Smooth muscle cell (in vitro differentiated cells): ENCODE data around the gene SSC4D. TPM values are rescaled to one million over a fixed set of nuclear protein-coding genes. Genes with fewer than 3 reads are reported as not detected.
"Not testable (repeated sequence)": the region's sequence is repeated elsewhere in the genome, so short reads cannot be mapped to it uniquely, and the experiment has no call there.

Experiments used
- DNase-seq: peaks from one replicate; lab custom pipeline; 2025; ENCODE audit not compliant: unreplicated experiment; lab: John Stamatoyannopoulos, UW
- H2AFZ ChIP-seq: fragments of 200-600 bp; sonication (generic); 2 replicates; pipeline ENCODE4 v1.6.0; 2016; ENCODE audit warnings: antibody characterized with exemption, low read depth, mild to moderate bottlenecking
- H3F3A ChIP-seq: fragments of 200-600 bp; sonication (generic); 2 replicates; pipeline ENCODE4 v1.6.0; 2017; ENCODE audit warnings: antibody characterized with exemption, low read depth
- H3K27ac ChIP-seq: fragments of 200-600 bp; sonication (generic); 2 replicates; pipeline ENCODE4 v1.5.1; 2016; ENCODE audit warnings: low read depth, mild to moderate bottlenecking
- H3K27me3 ChIP-seq: fragments of 200-600 bp; sonication (generic); 2 replicates; pipeline ENCODE4 v1.6.1; 2016; ENCODE audit warnings: low read depth, mild to moderate bottlenecking
- H3K36me3 ChIP-seq: fragments of 200-600 bp; sonication (generic); 2 replicates; pipeline ENCODE4 v1.5.1; 2016; ENCODE audit warnings: low read depth
- H3K4me1 ChIP-seq: fragments of 200-600 bp; sonication (generic); 2 replicates; pipeline ENCODE4 v1.5.1; 2016; ENCODE audit warnings: low read depth
- H3K4me2 ChIP-seq: fragments of 200-600 bp; sonication (generic); 2 replicates; pipeline ENCODE4 v1.6.0; 2016; ENCODE audit warnings: mild to moderate bottlenecking
- H3K4me3 ChIP-seq: fragments of 200-600 bp; sonication (generic); 2 replicates; pipeline ENCODE4 v1.5.1; 2016; ENCODE audit warnings: mild to moderate bottlenecking
- H3K79me2 ChIP-seq: fragments of 200-600 bp; sonication (generic); 2 replicates; pipeline ENCODE4 v1.6.0; 2016; ENCODE audit warnings: low read depth, mild to moderate bottlenecking
- H3K9ac ChIP-seq: fragments of 200-600 bp; sonication (generic); 2 replicates; pipeline ENCODE4 v1.6.0; 2016; ENCODE audit warnings: low read depth
- H3K9me3 ChIP-seq: fragments of 200-600 bp; sonication (generic); replicated peaks from 2 replicates; pipeline ENCODE4 v1.5.1; 2016; ENCODE audit warnings: low read depth
- H4K20me1 ChIP-seq: fragments of 200-600 bp; sonication (generic); 2 replicates; pipeline ENCODE4 v1.6.0; 2016; ENCODE audit warnings: low read depth
- CTCF ChIP-seq: fragments of 200-600 bp; sonication (generic); IDR thresholded peaks from 2 replicates; pipeline ENCODE4 v1.5.1; 2017; ENCODE audit warnings: borderline replicate concordance, mild to moderate bottlenecking, antibody characterized with exemption; ENCODE audit not compliant: insufficient read depth, poor library complexity, severe bottlenecking
- WGBS: methylation state at CpG from one replicate; pipeline ENCODE4 v1.1.7; 2016; ENCODE audit warnings: low lambda C conversion rate; 5-methylcytosine and 5-hydroxymethylcytosine counted together
- polyA plus RNA-seq: library from polyadenylated mRNA; unstranded; fragments of >200 nt; fragmentation: Nextera tagmentation; extraction: Ambion mirVana; gene quantifications from 2 replicates; pipeline ENCODE4 v1.2.1, GENCODE V29; 2016
- total RNA-seq: library from RNA; depleted of rRNA; stranded (reverse); fragments of >200 nt; gene quantifications from 2 replicates; pipeline ENCODE4 v1.2.3, GENCODE V29; 2014

Gene SSC4D
- total and polyA plus RNA-seq, 2 experiments from 2014 or later, result 2.2 to 2.3 TPM

- Histone ChIP-seq H3K27me3 (no peaks in the 10 kb centered on the region), H3K4me3 (no peak overlapping the region), H3F3A (no peaks in the 10 kb centered on the region), H3K27ac (no peak overlapping the region), H2AFZ (no peak overlapping the region), H3K9me3 (no peaks in the 10 kb centered on the region), H3K9ac (no peak overlapping the region), H3K4me2 (no peak overlapping the region), H3K79me2 (no peaks in the 10 kb centered on the region), H4K20me1 (no peaks in the 10 kb centered on the region), H3K36me3 (no peaks in the 10 kb centered on the region), H3K4me1 (no peaks in the 10 kb centered on the region)
- no peak for TF ChIP-seq CTCF
- WGBS, result 97% methylated on average over 3 of the region's 3 CpGs
- DNase-seq, result no peak
These were observed 38.1 kb downstream of the SSC4D start for GRCh38 chr7:76371396-76371795.

- Histone ChIP-seq H3K27me3 (no peaks in the 10 kb centered on the region), H4K20me1 (no peaks in the 10 kb centered on the region), H3K27ac (no peak overlapping the region), H3K79me2 (no peaks in the 10 kb centered on the region), H3K4me1 (peaks cover 10% of the 10 kb centered on the region), H3K9ac (no peak overlapping the region), H3F3A (no peaks in the 10 kb centered on the region), H3K9me3 (no peaks in the 10 kb centered on the region), H3K36me3 (no peaks in the 10 kb centered on the region), H3K4me3 (no peak overlapping the region), H3K4me2 (no peak overlapping the region), H2AFZ (no peak overlapping the region)
- no peak for DNase-seq
- TF ChIP-seq CTCF, result no peak
- 63% methylated on average over 6 of the region's 6 CpGs for WGBS
These were observed 40.5 kb downstream of the SSC4D start for GRCh38 chr7:76369018-76369417.

GRCh38 chr7:76368190-76368589 is 41.3 kb downstream of the SSC4D start:
- DNase-seq, result no peak
- H3K27ac ChIP-seq, result no peak overlapping the region
- H3K27me3 ChIP-seq, result no peaks in the 10 kb centered on the region
- H3F3A ChIP-seq, result peaks cover 5% of the 10 kb centered on the region
- H2AFZ ChIP-seq, result no peak overlapping the region
- H3K4me2 ChIP-seq, result no peak overlapping the region
- H3K4me1 ChIP-seq, result peaks cover 13% of the 10 kb centered on the region
- H4K20me1 ChIP-seq, result no peaks in the 10 kb centered on the region
- no peaks in the 10 kb centered on the region for H3K36me3 ChIP-seq
- over 99% methylated on average over 8 of the region's 8 CpGs for WGBS
- H3K9me3 ChIP-seq, result no peaks in the 10 kb centered on the region
- H3K4me3 ChIP-seq, result no peak overlapping the region
- H3K9ac ChIP-seq, result no peak overlapping the region
- no peak for TF ChIP-seq CTCF
- no peaks in the 10 kb centered on the region for H3K79me2 ChIP-seq

GRCh38 chr7:76364198-76364584 is 45.3 kb downstream of the SSC4D start:
- H3K4me2 ChIP-seq, result peak overlapping the region; percentile 75
- H3K79me2 ChIP-seq, result no peaks in the 10 kb centered on the region
- peak overlapping the region; percentile 8 for H2AFZ ChIP-seq
- WGBS, result 29% methylated on average over 4 of the region's 4 CpGs
- H3K27ac ChIP-seq, result peak overlapping the region; percentile 85
- peaks cover 19% of the 10 kb centered on the region for H3K4me1 ChIP-seq
- no peak overlapping the region for H3K9ac ChIP-seq
- H3F3A ChIP-seq, result peaks cover 5% of the 10 kb centered on the region
- H3K36me3 ChIP-seq, result no peaks in the 10 kb centered on the region
- no peak for DNase-seq
- no peaks in the 10 kb centered on the region for H4K20me1 ChIP-seq
- TF ChIP-seq CTCF, result peak; percentile 4
- H3K27me3 ChIP-seq, result no peaks in the 10 kb centered on the region
- no peak overlapping the region for H3K4me3 ChIP-seq
- no peaks in the 10 kb centered on the region for H3K9me3 ChIP-seq

- H3K27me3 ChIP-seq, DNase-seq, H3F3A ChIP-seq, H3K9ac ChIP-seq, H3K79me2 ChIP-seq, H3K4me3 ChIP-seq, H4K20me1 ChIP-seq, H3K36me3 ChIP-seq, H3K9me3 ChIP-seq: not testable (repeated sequence)
- Histone ChIP-seq H3K27ac (peak overlapping the region; percentile 85), H2AFZ (peak overlapping the region; percentile 8), H3K4me2 (peak overlapping the region; percentile 75), H3K4me1 (peaks cover 19% of the 10 kb centered on the region)
- WGBS, result 92% methylated on average over 3 of the region's 3 CpGs
These were observed 45.7 kb downstream of the SSC4D start for GRCh38 chr7:76363754-76364153.
